Spleen (tissue), 11 donors: Measurements from ENCODE around the gene CBX1. TPM values are rescaled to one million over a fixed set of nuclear protein-coding genes. Genes with fewer than 3 reads are reported as not detected.

Source experiments
- DNase-seq: peaks from one replicate; pipeline ENCODE4 v3.0.0-alpha.2; 2020
- H3K27ac ChIP-seq, 8 donors: fragments of 200-600 bp; sonication (generic) in 7 of 8; 1 replicate in 4 of 8; 2 replicates in 4 of 8; pipeline versions ENCODE4 v1.5.0 to v1.8.0; 2016 to 2021; ENCODE audit warnings: inconsistent platforms in 4 of 8, mild to moderate bottlenecking in 4 of 8, moderate library complexity in 1 of 8
- H3K27me3 ChIP-seq, 7 donors: fragments of 200-600 bp; sonication (generic) in 6 of 7; replicated peaks in 1 of 7; 1 replicate in 4 of 7; 2 replicates in 3 of 7; pipeline versions ENCODE4 v1.5.0 to v1.8.0; 2016 to 2021; ENCODE audit warnings: inconsistent platforms in 3 of 7, mild to moderate bottlenecking in 1 of 7
- H3K36me3 ChIP-seq, 6 donors: fragments of 200-600 bp; sonication (generic) in 5 of 6; 1 replicate in 4 of 6; 2 replicates in 2 of 6; pipeline versions ENCODE4 v1.5.0 to v1.8.0; 2016 to 2021; ENCODE audit warnings: inconsistent platforms in 2 of 6
- H3K4me1 ChIP-seq, 6 donors: fragments of 200-600 bp; sonication (generic) in 5 of 6; 1 replicate in 3 of 6; 2 replicates in 3 of 6; pipeline versions ENCODE4 v1.5.0 to v1.8.0; 2016 to 2021; ENCODE audit warnings: inconsistent platforms in 3 of 6
- H3K4me3 ChIP-seq, 8 donors: fragments of 200-600 bp; sonication (generic) in 7 of 8; 1 replicate in 4 of 8; 2 replicates in 4 of 8; pipeline versions ENCODE4 v1.5.0 to v1.8.0; 2016 to 2021; ENCODE audit warnings: inconsistent platforms in 4 of 8, mild to moderate bottlenecking in 4 of 8, moderate library complexity in 2 of 8
- H3K9me3 ChIP-seq, 8 donors: fragments of 200-600 bp; sonication (generic) in 7 of 8; 1 replicate in 4 of 8; 2 replicates in 4 of 8; pipeline versions ENCODE4 v1.5.0 to v1.8.0; 2016 to 2021; ENCODE audit warnings: inconsistent platforms in 4 of 8
- POLR2A ChIP-seq, 3 donors: fragments of 450-650 bp; IDR thresholded peaks; one replicate each; pipeline ENCODE4 v1.5.1; 2017; ENCODE audit warnings: antibody characterized with exemption in 3 of 3, mild to moderate bottlenecking in 1 of 3
- POLR2AphosphoS5 ChIP-seq, 3 donors: sonication (generic); formaldehyde crosslinking; IDR thresholded peaks; one replicate each; pipeline ENCODE4 v1.5.1; 2017; ENCODE audit warnings: antibody characterized with exemption in 3 of 3
- WGBS, 5 donors: extraction: QIAGEN DNeasy Blood & Tissue Kit in 3 of 5; methylation state at CpG; one replicate each; pipeline versions ENCODE4 v1.1.5 to v1.1.7; 2013 to 2018; 5-methylcytosine and 5-hydroxymethylcytosine counted together
- intact Hi-C: fragments of 100-400 bp; cut with DNase I; formaldehyde crosslinking; loops from one replicate; pipeline ENCODE4 v1.15.0; 2023; ENCODE audit warnings: low total_unique reads
- polyA plus RNA-seq, 3 donors: library from polyadenylated mRNA; stranded (reverse); fragments of 200-250 nt; gene quantifications; one replicate each; pipeline ENCODE4 v1.2.1, GENCODE V29; 2013
- total RNA-seq, 7 donors: library from RNA; depleted of rRNA in 3 of 7; stranded (reverse); fragments of >200 nt in 3 of 7; fragmentation: NEBNext Ultra II Directional in 4 of 7; extraction: Animal tissue kit (Norgen Biotek cat#: 25700) in 4 of 7; gene quantifications; one replicate each; pipeline versions ENCODE4 v1.1.0 to v1.2.1, GENCODE V29; 2016 to 2021
- TF ChIP-seq, protein P1 (sequence below), 11 experiments: fragments of 200-600 bp in 7 of 11; fragments of 450-650 bp in 4 of 11; sonication (generic) in 4 of 11; IDR thresholded peaks in 8 of 11; conservative IDR thresholded peaks in 3 of 11; 1 replicate in 7 of 11; 2 replicates in 4 of 11; pipeline versions ENCODE4 v1.4.0 to v1.8.0; 2016 to 2021; ENCODE audit warnings: antibody characterized with exemption in 11 of 11, inconsistent platforms in 4 of 11, mild to moderate bottlenecking in 1 of 11
- donor health status: healthy with polysubstance abuse.
- donor health status: DM: no; HTN: no; CAD: no; lungs with moderate emphysema.
- donor health status: DM: no; HTN: no; CAD: no.
- donor health status: Bipolar disorder and iron deficiency.
- donor health status: healthy.
- donor health status: DM: no; HTN: no; CAD: no.
- donor health status: DM: yes; HTN: yes; CAD: no.

The CBX1 gene
- total and polyA plus RNA-seq, 10 donors = 19.6 to 36.2 (median 28.6) TPM

DNA sequence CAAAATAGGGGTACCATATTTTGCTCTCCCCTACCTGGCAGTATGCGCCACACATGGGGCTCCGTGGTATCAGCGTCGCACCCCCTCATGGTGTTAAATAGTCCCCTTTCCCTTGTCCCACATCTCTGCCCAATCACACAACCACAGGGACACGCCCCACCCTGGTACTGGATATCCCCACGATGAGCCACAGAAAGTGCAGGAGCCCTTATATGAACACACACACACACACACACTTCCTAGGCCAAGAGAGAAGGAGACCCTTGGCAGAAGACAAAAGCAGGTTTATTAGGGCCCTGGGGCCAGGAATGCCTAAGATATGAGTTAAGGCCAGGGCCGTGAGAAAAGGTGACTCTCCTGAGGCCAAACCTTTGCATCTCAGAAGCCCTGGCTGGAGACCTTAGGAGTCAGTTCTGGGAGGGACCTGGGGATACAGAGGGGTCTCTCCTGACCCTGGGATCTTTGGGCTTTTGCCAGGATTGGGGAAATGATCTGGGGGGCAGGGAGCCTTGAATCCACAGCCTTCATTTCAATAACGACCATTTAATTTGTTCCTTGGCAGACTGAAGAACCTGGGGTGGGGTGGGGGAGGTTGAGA is 75.3 kb downstream of the CBX1 start:
- Histone ChIP-seq H3K4me1 (peaks cover 26 to 60% (median 44%) of the 10 kb centered on the region in 6 donors), H3K4me3 (peak overlapping the region in 4 of 8 donors; percentile 38 to 70 (median 54)), H3K27ac (peak overlapping the region in 2 of 8 donors; percentile 35 to 82), H3K27me3 (peaks cover 0 to 37% (median 5%) of the 10 kb centered on the region in 7 donors), H3K9me3 (no peaks in the 10 kb centered on the region), H3K36me3 (no peaks in the 10 kb centered on the region)
- DNase-seq = no peak
- whole genome bisulfite sequencing, 5 donors = 38 to 52% (median 40%) methylated on average over 8 of the region's 8 CpGs
- TF ChIP-seq POLR2A (IDR thresholded peaks at IDR 0.05) (no peak), POLR2AphosphoS5 (IDR thresholded peaks at IDR 0.05) (no peak)
- TF ChIP-seq, protein P1, sequence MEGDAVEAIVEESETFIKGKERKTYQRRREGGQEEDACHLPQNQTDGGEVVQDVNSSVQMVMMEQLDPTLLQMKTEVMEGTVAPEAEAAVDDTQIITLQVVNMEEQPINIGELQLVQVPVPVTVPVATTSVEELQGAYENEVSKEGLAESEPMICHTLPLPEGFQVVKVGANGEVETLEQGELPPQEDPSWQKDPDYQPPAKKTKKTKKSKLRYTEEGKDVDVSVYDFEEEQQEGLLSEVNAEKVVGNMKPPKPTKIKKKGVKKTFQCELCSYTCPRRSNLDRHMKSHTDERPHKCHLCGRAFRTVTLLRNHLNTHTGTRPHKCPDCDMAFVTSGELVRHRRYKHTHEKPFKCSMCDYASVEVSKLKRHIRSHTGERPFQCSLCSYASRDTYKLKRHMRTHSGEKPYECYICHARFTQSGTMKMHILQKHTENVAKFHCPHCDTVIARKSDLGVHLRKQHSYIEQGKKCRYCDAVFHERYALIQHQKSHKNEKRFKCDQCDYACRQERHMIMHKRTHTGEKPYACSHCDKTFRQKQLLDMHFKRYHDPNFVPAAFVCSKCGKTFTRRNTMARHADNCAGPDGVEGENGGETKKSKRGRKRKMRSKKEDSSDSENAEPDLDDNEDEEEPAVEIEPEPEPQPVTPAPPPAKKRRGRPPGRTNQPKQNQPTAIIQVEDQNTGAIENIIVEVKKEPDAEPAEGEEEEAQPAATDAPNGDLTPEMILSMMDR (IDR thresholded peaks at IDR 0.05 in 8 of 11, conservative IDR thresholded peaks at IDR 0.05 in 3 of 11) = no peak
- intact Hi-C loops = loop anchor here (2.0 kb wide), 2 partner anchors 49 to 105 kb away; no protein-coding TSS in a partner anchor

DNA sequence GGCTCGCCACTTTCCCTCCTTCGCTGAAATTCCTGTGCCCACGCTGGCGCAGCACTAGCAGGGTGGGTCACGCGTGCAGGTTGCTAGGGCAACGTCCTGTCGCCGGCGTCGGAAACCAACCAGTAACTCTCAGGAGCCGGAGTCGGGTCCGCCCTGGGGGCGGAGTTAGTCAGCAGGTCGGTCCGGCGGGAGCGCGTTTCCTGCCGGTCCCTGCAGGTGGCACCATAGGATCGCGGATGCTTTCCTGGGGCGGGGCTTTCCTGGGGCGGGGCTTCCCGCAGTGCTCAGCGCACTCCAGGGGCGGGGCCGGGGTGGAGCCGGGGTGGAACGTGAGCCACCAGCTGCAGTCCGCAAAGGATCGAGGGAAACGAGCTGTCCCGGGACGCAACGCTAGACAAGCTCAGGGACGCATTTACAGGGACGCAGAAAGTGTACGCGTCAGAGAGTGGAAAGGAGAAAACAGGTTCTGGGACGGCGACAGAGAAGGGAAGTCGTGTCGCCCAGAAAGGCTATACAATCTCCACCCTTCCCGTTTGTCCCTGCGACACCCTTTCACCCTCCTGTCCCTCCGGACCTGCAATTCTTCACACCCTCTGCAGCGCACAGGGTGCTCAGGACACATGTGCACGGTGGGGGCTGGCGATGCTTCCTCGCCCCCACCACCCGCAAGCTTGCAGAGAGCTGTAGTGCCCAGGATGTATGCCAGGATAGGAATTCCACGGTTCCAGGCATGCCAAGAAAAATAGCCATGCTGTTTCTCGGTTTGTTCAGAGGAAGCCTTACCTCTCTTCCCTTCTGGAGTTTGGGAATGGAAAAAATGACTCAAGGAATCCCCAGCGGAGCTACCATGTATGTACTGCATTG is 76.0 kb downstream of the CBX1 start:
- TF ChIP-seq POLR2AphosphoS5 (IDR thresholded peaks at IDR 0.05) (peak; percentile 52 to 77 (median 73)), POLR2A (IDR thresholded peaks at IDR 0.05) (no peak)
- TF ChIP-seq, protein P1 (IDR thresholded peaks at IDR 0.05 in 8 of 11, conservative IDR thresholded peaks at IDR 0.05 in 3 of 11) = peak; percentile 87 to 99 (median 95)
- intact Hi-C loops = loop anchor here (2.0 kb wide), 1 partner anchor 106 kb away; no protein-coding TSS in a partner anchor

DNA sequence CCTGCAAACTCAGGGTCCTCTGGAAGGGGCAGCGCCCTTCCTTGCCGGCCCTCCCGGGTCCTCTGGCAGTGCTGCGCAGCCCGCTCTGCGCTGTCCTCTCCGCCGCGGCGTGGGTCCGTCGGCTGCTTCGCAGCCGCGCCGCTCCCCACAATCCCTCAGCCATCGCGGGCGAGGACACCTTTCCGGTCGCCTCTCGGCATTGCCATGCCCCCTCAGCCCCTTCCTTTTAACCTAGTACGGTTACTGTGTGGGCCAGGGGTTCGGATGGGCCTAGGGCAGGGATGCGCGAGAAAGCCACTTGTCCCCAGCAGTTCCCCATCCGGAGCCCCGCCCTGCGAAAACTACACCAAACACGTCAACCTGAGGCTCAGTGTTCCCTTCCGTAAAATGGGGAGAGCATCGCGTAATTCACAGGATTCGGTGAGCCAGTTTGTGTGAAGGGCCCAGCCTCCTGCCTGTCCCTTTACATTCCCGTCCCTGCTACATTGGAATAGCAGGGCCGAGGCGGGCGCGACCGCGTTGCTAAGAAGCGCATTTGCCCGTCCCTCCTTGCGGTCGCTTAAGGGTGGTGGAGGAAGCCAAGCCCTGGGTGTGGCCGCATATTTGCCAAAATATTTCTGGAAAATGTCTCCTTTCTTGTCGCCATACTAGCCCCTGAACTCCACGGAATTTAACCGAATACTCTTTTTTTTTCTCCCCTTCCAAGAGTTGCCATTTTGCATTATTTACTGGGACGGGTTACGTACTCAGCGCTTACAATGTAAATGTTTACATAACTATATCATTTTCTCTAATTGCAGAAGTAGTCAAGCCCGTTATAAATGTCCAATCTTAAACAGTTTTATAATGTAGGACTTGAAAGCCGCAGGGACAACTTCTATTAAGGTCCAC is 76.9 kb downstream of the CBX1 start:
- H3K4me1 ChIP-seq = peaks cover 26 to 62% (median 44%) of the 10 kb centered on the region in 6 donors
- no peaks in the 10 kb centered on the region for H3K36me3 ChIP-seq
- H3K27me3 ChIP-seq = peaks cover 0 to 53% (median 5%) of the 10 kb centered on the region in 7 donors
- TF ChIP-seq, protein P1 (IDR thresholded peaks at IDR 0.05 in 8 of 11, conservative IDR thresholded peaks at IDR 0.05 in 3 of 11) = peak in 1 of 11 experiments; percentile 6
- TF ChIP-seq POLR2AphosphoS5 (IDR thresholded peaks at IDR 0.05) = no peak
- peak; percentile 90 for DNase-seq
- intact Hi-C loops = loop anchor here (2.0 kb wide), 1 partner anchor 106 kb away; no protein-coding TSS in a partner anchor
- WGBS, 5 donors = 0 to 2% (median 0%) methylated on average over 36 to 54 of the region's 54 CpGs
- peak overlapping the region in 6 of 8 donors; percentile 29 to 82 (median 68) for H3K27ac ChIP-seq
- peak overlapping the region; percentile 30 to 70 (median 50) for H3K4me3 ChIP-seq
- no peaks in the 10 kb centered on the region for H3K9me3 ChIP-seq

More for the DNA sequence above, 76.0 kb downstream of the CBX1 start:
- WGBS, 5 donors = 1 to 2% (median 1%) methylated on average over 50 to 56 of the region's 56 CpGs
- H3K36me3 ChIP-seq = no peaks in the 10 kb centered on the region
- peak overlapping the region in 5 of 8 donors; percentile 35 to 82 (median 71) for H3K27ac ChIP-seq
- H3K4me1 ChIP-seq = peaks cover 26 to 62% (median 44%) of the 10 kb centered on the region in 6 donors
- no peaks in the 10 kb centered on the region for H3K9me3 ChIP-seq
- DNase-seq = peak; percentile 100
- H3K27me3 ChIP-seq = peaks cover 0 to 45% (median 5%) of the 10 kb centered on the region in 7 donors
- H3K4me3 ChIP-seq = peak overlapping the region; percentile 33 to 70 (median 50)
